ENCODE data around the gene GMPR.
"Not testable (repeated sequence)": the region's sequence is repeated elsewhere in the genome, so short reads cannot be mapped to it uniquely, and the experiment has no call there.

GMPR gene

GRCh38 chr6:16209539-16209938 lies 28.8 kb upstream of the GMPR start:
- TF ChIP-seq CTCF (IDR thresholded peaks at IDR 0.05; ENCODE audit: insufficient read depth, missing control alignments), result no peak
- no peak for FAIRE-seq
- no peak for DNase-seq (ENCODE audit: insufficient read length, low spot score)

- TF ChIP-seq CTCF (IDR thresholded peaks at IDR 0.05; ENCODE audit: insufficient read depth, missing control alignments), result no peak
- DNase-seq (ENCODE audit: insufficient read length, low spot score) (no peak), FAIRE-seq (no peak)
Observed at GRCh38 chr6:16212276-16212675, 26.1 kb upstream of the GMPR start.

- no peak for DNase-seq (ENCODE audit: insufficient read length, low spot score)
- TF ChIP-seq CTCF (IDR thresholded peaks at IDR 0.05; ENCODE audit: insufficient read depth, missing control alignments), result no peak
- no peak for FAIRE-seq
Observed at GRCh38 chr6:16216501-16217155, 21.8 kb upstream of the GMPR start.

GRCh38 chr6:16217156-16217721 lies 21.1 kb upstream of the GMPR start:
- DNase-seq (ENCODE audit: insufficient read length, low spot score) (no peak), FAIRE-seq (no peak)
- TF ChIP-seq CTCF (IDR thresholded peaks at IDR 0.05; ENCODE audit: insufficient read depth, missing control alignments), result no peak

- no peak for TF ChIP-seq CTCF (IDR thresholded peaks at IDR 0.05; ENCODE audit: insufficient read depth, missing control alignments)
- DNase-seq (ENCODE audit: insufficient read length, low spot score) (no peak), FAIRE-seq (no peak)
Observed at GRCh38 chr6:16222826-16223225, 15.6 kb upstream of the GMPR start.

- TF ChIP-seq CTCF (IDR thresholded peaks at IDR 0.05; ENCODE audit: insufficient read depth, missing control alignments), result no peak
- DNase-seq (ENCODE audit: insufficient read length, low spot score) (no peak), FAIRE-seq (no peak)
Observed at GRCh38 chr6:16223362-16223761, 15.0 kb upstream of the GMPR start.

- FAIRE-seq, result no peak
- TF ChIP-seq CTCF (IDR thresholded peaks at IDR 0.05; ENCODE audit: insufficient read depth, missing control alignments), result no peak
- no peak for DNase-seq (ENCODE audit: insufficient read length, low spot score)
Observed at GRCh38 chr6:16224409-16224808, 14.0 kb upstream of the GMPR start.

GRCh38 chr6:16225062-16225731 lies 13.2 kb upstream of the GMPR start:
- not testable (repeated sequence) for DNase-seq (ENCODE audit: insufficient read length, low spot score); FAIRE-seq

- not testable (repeated sequence) for DNase-seq (ENCODE audit: insufficient read length, low spot score); FAIRE-seq
Observed at GRCh38 chr6:16226117-16227047, 12.0 kb upstream of the GMPR start.
